ENCODE data around the gene GTF3C1.
"Not testable (repeated sequence)": the region's sequence is repeated elsewhere in the genome, so short reads cannot be mapped to it uniquely, and the experiment has no call there.

GTF3C1 gene

DNA sequence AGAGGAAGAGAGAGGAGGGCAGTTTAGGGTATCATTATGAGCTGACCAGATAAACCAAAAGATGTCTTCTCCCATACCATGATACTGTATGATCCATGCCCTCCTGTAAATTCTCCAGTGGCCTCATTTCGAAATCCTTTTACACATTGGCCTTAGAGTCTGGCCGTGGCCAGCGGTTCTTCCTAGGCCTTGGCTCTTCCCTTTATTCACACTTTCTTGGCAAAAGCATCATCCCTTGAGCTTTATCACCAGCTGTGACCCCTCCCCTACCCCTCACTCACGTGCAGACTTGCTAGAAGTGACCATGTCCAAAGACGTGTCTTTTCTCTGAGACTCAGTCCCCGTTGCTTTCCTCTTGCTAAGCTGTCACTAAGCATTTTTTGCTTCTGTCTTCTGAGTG, 23.0 kb upstream of the GTF3C1 start:
- H3K27ac ChIP-seq (ENCODE audit: low read length): no peak overlapping the region
- H3K79me2 ChIP-seq (ENCODE audit: low read length): no peaks in the 10 kb centered on the region
- no peaks in the 10 kb centered on the region for H4K20me1 ChIP-seq (ENCODE audit: insufficient read depth, low read length)
- no peak for TF ChIP-seq EZH2phosphoT487 (IDR thresholded peaks at IDR 0.05; ENCODE audit: low read depth)
- no peaks in the 10 kb centered on the region for H3K36me3 ChIP-seq (replicated peaks; ENCODE audit: low read depth, low read length)
- no peaks in the 10 kb centered on the region for H3K27me3 ChIP-seq (ENCODE audit: low read depth, low read length)
- H3K4me3 ChIP-seq (ENCODE audit: low read length): no peak overlapping the region
- no peak overlapping the region for H2AFZ ChIP-seq (ENCODE audit: low read depth, low read length)
- no peak overlapping the region for H3K4me2 ChIP-seq (ENCODE audit: low read length)
- H3K9me3 ChIP-seq (ENCODE audit: insufficient read depth, low read length): no peaks in the 10 kb centered on the region
- peaks cover 5% of the 10 kb centered on the region; the same call in 1 of the 2 replicates for H3K4me1 ChIP-seq (ENCODE audit: low read length)
- no peak overlapping the region for H3K9ac ChIP-seq (ENCODE audit: low read length)

- Histone ChIP-seq H3K4me3 (ENCODE audit: low read length) (no peak overlapping the region), H3K9me3 (ENCODE audit: insufficient read depth, low read length) (no peaks in the 10 kb centered on the region), H3K27ac (ENCODE audit: low read length) (no peak overlapping the region), H3K4me2 (ENCODE audit: low read length) (no peak overlapping the region), H3K9ac (ENCODE audit: low read length) (no peak overlapping the region), H2AFZ (ENCODE audit: low read depth, low read length) (no peak overlapping the region), H3K36me3 (replicated peaks; ENCODE audit: low read depth, low read length) (no peaks in the 10 kb centered on the region), H3K79me2 (ENCODE audit: low read length) (no peaks in the 10 kb centered on the region), H4K20me1 (ENCODE audit: insufficient read depth, low read length) (no peaks in the 10 kb centered on the region), H3K4me1 (ENCODE audit: low read length) (peaks cover 5% of the 10 kb centered on the region; the same call in 1 of the 2 replicates), H3K27me3 (ENCODE audit: low read depth, low read length) (no peaks in the 10 kb centered on the region)
- TF ChIP-seq, protein P1, sequence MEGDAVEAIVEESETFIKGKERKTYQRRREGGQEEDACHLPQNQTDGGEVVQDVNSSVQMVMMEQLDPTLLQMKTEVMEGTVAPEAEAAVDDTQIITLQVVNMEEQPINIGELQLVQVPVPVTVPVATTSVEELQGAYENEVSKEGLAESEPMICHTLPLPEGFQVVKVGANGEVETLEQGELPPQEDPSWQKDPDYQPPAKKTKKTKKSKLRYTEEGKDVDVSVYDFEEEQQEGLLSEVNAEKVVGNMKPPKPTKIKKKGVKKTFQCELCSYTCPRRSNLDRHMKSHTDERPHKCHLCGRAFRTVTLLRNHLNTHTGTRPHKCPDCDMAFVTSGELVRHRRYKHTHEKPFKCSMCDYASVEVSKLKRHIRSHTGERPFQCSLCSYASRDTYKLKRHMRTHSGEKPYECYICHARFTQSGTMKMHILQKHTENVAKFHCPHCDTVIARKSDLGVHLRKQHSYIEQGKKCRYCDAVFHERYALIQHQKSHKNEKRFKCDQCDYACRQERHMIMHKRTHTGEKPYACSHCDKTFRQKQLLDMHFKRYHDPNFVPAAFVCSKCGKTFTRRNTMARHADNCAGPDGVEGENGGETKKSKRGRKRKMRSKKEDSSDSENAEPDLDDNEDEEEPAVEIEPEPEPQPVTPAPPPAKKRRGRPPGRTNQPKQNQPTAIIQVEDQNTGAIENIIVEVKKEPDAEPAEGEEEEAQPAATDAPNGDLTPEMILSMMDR (IDR thresholded peaks at IDR 0.05; ENCODE audit: low read depth, low read length): no peak
- no peak for TF ChIP-seq EZH2phosphoT487 (IDR thresholded peaks at IDR 0.05; ENCODE audit: low read depth)
These were observed 22.0 kb upstream of the GTF3C1 start for GRCh38 chr16:27571433-27572326.

DNA sequence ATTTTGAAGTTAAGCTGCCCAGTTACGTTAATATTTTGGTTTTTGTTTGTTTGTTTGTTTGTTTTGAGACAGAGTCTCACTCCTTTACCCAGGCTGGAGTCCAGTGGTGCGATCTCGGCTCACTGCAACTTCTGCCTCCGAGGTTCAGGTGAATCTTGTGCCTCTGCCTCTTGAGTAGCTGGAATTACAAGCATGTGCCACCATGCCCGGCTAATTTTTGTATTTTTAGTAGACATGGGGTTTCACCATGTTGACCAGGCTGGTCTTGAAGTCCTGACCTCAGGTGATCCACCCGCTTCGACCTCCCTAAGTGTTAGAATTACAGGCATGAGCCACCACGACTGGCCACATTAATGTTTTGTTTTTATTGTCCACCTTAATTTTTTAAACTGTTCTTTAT, 21.3 kb upstream of the GTF3C1 start:
- not testable (repeated sequence) for H3K4me3 ChIP-seq (ENCODE audit: low read length); H4K20me1 ChIP-seq (ENCODE audit: insufficient read depth, low read length); H3K9ac ChIP-seq (ENCODE audit: low read length); H2AFZ ChIP-seq (ENCODE audit: low read depth, low read length); H3K4me1 ChIP-seq (ENCODE audit: low read length); H3K79me2 ChIP-seq (ENCODE audit: low read length); H3K36me3 ChIP-seq (replicated peaks; ENCODE audit: low read depth, low read length); H3K27me3 ChIP-seq (ENCODE audit: low read depth, low read length); H3K4me2 ChIP-seq (ENCODE audit: low read length); H3K27ac ChIP-seq (ENCODE audit: low read length); H3K9me3 ChIP-seq (ENCODE audit: insufficient read depth, low read length)

DNA sequence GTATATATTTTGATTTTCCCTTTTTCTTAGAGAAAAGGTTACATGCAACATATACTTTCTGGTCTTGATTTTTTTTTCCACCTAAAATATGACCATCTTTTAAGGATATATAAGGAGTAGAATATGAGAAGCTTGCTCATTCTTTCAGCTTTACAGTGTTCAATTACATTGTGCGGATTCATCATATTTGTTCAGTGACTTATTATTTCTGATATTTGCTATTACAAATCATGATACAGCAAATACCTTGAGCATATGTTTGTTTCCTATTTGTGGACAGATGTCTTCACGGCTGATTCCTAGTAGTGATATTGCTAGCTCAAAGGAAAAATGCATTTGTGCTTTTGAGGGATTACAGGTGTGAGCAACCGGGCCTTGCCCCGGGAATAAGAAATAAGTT, 18.4 kb upstream of the GTF3C1 start:
- Histone ChIP-seq H3K79me2 (ENCODE audit: low read length) (no peaks in the 10 kb centered on the region), H3K4me3 (ENCODE audit: low read length) (no peak overlapping the region), H2AFZ (ENCODE audit: low read depth, low read length) (no peak overlapping the region), H3K27me3 (ENCODE audit: low read depth, low read length) (no peaks in the 10 kb centered on the region), H3K36me3 (replicated peaks; ENCODE audit: low read depth, low read length) (no peaks in the 10 kb centered on the region), H3K4me2 (ENCODE audit: low read length) (no peak overlapping the region), H4K20me1 (ENCODE audit: insufficient read depth, low read length) (no peaks in the 10 kb centered on the region), H3K9ac (ENCODE audit: low read length) (no peak overlapping the region), H3K4me1 (ENCODE audit: low read length) (peaks cover 5% of the 10 kb centered on the region; the same call in 1 of the 2 replicates), H3K9me3 (ENCODE audit: insufficient read depth, low read length) (no peaks in the 10 kb centered on the region), H3K27ac (ENCODE audit: low read length) (no peak overlapping the region)
- TF ChIP-seq EZH2phosphoT487 (IDR thresholded peaks at IDR 0.05; ENCODE audit: low read depth): no peak
- TF ChIP-seq, protein P1 (IDR thresholded peaks at IDR 0.05; ENCODE audit: low read depth, low read length): no peak

GRCh38 chr16:27566417-27566816, 16.7 kb upstream of the GTF3C1 start:
- peaks cover 5% of the 10 kb centered on the region; the same call in 1 of the 2 replicates for H3K4me1 ChIP-seq (ENCODE audit: low read length)
- no peak overlapping the region for H2AFZ ChIP-seq (ENCODE audit: low read depth, low read length)
- no peaks in the 10 kb centered on the region for H3K36me3 ChIP-seq (replicated peaks; ENCODE audit: low read depth, low read length)
- H3K27ac ChIP-seq (ENCODE audit: low read length): no peak overlapping the region
- H3K4me2 ChIP-seq (ENCODE audit: low read length): no peak overlapping the region
- H3K27me3 ChIP-seq (ENCODE audit: low read depth, low read length): no peaks in the 10 kb centered on the region
- H3K9me3 ChIP-seq (ENCODE audit: insufficient read depth, low read length): no peaks in the 10 kb centered on the region
- no peak overlapping the region for H3K9ac ChIP-seq (ENCODE audit: low read length)
- H3K79me2 ChIP-seq (ENCODE audit: low read length): no peaks in the 10 kb centered on the region
- no peak overlapping the region for H3K4me3 ChIP-seq (ENCODE audit: low read length)
- TF ChIP-seq EZH2phosphoT487 (IDR thresholded peaks at IDR 0.05; ENCODE audit: low read depth): no peak
- TF ChIP-seq, protein P1 (IDR thresholded peaks at IDR 0.05; ENCODE audit: low read depth, low read length): no peak
- no peaks in the 10 kb centered on the region for H4K20me1 ChIP-seq (ENCODE audit: insufficient read depth, low read length)

All from OCI-LY3 (cell line).